HG03039 (cell line): ENCODE data around the gene DOCK4.

Experiments used
- ATAC-seq: cut with Tn5 transposase; IDR thresholded peaks from one replicate; pipeline ENCODE4 v1.9.1; 2021; ENCODE audit warnings: mild to moderate bottlenecking, moderate library complexity; ENCODE audit not compliant: unreplicated experiment

DOCK4 gene

GRCh38 chr7:111746950-111747349 is 459.2 kb downstream of the DOCK4 start:
- no peak for ATAC-seq

- no peak for ATAC-seq
Observed at GRCh38 chr7:111744501-111745155, 461.6 kb downstream of the DOCK4 start.

- no peak for ATAC-seq
Observed at GRCh38 chr7:111743244-111743847, 462.9 kb downstream of the DOCK4 start.

GRCh38 chr7:111741811-111742240 is 464.4 kb downstream of the DOCK4 start:
- ATAC-seq = peak; percentile 92

DNA sequence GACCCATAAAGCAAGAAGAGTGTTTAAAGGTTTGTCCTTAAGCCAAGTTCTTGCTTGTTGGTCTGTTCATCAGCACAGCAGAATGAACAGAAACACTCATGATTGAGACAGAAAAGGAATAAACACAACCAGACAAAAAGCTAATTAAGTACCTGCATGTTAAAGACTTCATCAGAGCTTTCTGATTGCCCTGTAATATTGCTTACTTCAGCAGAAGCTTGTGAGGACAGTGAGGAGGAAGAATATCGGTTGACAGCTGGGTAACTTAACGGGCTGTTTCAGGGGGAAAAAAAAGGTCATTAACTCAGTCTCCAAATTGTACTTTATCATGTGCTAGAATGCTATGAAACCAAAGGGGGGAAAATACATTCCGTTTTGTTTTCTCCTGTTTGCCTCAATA is 465.3 kb downstream of the DOCK4 start:
- no peak for ATAC-seq

GRCh38 chr7:111736552-111736874 is 469.7 kb downstream of the DOCK4 start:
- ATAC-seq = no peak

DNA sequence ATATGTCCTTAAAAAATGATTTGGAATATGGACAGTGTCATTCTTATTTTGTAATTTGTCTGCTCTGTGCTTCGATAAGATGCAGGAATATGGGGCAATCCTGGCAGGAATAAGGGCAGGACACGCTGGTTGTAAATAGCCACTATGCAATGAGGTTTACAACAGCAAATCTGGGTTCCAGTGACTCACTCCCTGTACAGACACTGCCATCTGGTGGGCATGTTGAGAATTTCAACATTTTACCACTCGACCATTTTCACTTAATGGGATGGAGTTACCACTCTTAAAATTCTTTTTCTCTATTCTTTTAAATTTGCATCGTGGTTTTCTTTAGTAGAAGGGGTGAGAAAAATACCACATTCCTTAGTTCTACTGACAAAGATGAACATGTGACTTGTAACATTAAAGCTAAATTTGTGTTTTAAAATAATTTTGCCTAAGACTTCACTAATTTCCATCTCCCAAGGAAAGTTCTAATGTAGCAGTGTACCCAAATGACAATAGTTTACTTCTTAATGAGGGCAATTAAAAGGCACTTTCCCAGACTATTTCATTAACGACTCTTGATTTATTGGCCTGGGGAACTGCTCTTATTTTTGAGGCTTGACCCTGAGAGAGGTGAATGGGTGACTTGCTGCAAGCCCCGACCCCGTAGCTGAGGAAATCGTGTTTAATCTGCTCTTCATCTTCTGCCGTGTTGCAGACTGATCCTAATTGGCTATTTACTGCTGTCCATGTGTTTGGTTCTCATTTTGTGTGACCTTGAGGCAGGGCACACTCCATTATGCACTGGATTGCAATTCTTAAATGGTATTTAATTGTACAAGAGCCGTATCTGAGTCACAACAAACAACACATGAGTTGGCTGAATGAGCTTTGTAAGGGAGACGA is 470.3 kb downstream of the DOCK4 start:
- peak; percentile 54 for ATAC-seq

GRCh38 chr7:111734954-111735660 is 471.1 kb downstream of the DOCK4 start:
- no peak for ATAC-seq

DNA sequence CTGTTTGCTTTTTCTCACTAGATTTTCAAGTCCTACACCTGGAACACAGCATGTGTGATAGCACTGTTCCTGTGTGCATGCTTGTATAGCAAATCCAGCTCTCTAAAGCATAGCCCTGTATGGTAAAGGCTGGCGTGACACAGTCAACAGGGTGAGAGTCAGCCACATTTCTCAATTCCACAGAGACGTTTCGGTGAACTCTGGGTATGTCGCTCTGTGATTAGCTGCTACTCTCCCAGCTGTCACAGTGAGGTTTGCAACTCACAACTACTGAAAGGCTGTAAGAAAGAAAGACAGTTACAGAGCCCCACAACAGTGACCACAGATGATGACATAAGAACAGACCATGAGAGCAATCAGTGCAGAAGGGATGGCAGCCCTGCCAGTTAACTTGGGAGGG is 473.3 kb downstream of the DOCK4 start:
- ATAC-seq = no peak

DNA sequence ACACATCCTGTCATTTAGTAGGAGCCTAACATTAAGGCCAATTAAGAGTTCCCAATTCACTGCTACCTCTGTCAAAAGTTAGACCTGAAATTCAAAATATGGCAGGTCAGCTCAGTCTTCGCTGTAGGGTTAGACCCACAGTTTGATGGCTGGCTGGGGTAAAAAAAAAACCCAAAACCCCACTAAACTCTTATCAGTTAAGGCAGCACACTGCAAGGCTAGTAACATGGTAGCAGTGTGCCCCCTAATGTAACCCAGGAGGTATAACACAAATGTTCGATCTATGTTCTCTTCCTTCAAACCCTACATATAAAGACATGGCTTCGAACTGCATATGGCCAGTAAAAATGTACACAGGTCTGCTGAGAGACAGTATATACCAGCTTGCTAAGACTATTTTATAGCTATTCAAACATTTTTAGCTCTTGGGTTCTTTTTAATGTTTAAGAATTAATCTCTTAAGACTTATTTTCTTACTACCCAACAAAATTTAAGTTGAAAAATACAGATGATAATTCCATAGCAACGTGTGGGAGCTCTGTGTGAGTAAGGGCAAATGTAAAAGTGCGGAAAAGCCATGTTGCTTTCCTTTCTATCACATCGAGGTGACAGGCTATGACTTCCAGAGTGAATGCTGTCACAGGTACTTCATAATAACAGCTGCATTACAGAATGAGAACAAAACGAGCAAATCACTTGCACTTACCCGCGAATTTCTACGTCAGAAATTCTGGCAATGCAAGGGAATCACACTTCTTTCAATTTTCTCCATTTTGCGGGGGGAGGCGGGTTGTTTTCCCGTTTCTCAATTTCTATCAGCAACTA is 475.5 kb downstream of the DOCK4 start:
- peak; percentile 59 for ATAC-seq

DNA sequence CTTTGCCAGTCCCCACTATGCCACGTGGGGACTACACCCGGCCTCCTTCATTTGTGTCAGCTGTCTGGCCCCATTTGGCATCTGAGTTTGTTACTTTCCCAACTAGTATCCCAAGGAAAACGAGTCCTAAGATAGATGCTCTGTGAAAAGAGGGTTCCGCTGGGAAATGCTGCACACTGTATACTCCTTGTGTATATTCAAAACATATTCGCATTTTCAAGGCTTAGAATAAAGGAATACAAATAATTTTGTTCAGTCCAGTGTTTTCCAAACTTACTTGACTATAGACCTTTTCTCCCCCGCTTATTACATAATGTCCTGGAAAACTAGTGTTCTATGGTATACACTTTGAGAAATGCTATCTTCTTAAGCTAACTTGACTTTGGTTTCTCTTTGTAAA is 476.1 kb downstream of the DOCK4 start:
- ATAC-seq = no peak

- ATAC-seq = no peak
Observed at GRCh38 chr7:111729483-111729882, 476.7 kb downstream of the DOCK4 start.

DNA sequence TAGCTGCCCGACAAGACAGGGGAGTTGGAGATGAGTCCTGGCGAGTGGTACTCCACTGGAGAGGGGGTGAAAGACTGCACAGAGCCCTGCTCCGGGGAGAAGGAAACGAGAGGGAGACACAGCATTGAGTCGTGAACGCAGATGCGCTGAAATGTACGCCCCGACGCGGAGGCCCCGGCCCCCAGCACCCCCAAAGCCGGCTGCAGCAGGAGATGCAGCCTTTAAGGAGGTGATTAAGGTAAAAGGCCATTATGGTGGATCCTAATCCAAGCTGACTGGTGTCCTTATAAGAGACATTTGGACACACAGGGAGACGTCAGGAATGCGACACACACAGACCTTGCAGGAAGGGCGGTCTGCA is 477.6 kb downstream of the DOCK4 start:
- no peak for ATAC-seq

DNA sequence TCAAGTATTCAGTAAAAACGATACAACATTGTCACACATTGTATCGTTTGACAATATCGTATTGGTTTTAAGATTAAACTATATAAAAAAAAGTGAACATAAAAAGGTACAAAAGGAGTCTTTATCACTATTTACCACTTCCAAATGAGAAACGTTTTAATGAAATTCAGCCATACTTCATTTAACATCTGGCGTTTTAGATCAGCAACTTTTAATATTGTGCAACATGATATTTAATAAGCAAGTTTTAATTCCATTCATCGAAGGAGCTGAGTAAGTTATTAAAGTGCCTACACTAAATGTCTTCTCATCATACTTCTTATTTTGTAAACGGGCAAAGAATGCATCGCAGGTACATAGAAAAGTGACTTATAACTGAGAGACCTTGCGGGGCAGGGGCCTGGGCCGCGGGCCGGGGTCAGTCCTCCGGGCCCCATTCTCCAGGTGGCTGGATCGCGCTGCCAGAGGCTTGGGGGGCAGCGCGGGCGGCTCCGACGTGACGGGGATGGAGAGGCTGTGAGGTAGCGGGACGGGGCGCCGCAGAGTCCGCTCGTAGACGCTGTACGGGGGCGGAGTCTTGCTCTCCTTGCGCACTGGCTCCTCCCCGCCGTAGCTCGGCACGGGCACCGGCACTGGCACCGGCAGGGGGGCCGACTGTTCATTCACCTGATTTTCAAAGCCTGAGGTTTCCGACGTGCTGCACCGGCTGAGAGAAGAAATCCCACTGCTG is 478.1 kb downstream of the DOCK4 start:
- ATAC-seq = no peak

DNA sequence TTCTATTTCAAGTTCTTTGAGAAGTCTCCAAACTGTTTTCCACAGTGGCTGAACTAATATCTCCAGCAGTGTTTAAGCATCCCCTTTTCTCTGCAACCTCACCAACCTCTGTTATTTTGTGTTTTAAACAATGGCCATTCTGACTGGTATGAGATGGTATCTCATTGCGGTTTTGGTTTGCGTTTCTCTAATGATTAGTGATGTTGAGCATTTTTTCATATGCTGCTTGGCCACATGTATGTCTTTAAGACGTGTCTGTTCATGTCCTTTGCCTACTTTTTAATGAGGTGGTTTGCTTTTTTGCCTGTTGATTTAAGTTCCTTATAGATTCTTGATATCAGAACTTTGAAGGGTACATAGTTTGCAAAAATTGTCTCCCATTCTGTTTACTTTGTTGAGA is 487.3 kb downstream of the DOCK4 start:
- ATAC-seq = no peak

DNA sequence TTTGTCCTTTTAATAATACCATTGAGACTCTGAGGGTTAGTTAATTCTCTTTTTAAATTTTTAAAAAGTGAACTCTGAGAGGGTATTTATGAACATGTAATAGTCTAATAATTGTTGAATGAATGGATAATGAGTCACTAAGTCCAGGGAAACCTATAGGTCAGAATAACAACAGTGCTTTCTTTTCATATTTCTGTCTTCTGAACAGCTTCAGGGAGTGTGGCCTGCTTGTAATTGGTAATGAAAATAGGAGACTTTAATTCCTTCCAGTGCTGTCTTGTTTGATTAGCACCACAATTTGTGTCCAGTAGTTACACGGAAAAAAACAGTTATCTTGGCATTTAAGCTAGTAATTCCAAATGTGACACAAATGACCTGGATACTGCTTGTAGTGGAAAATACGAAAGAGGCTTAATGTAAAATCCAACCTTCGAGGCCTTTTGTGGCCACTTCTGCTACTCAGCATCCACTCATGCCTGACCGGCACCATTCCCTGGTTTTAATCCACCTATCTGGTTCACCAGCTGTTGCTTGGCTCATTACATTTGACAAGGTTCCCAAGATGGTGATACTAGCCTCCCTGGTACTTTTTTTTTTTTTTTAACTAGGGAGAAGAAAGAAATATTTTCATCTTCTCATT is 494.7 kb downstream of the DOCK4 start:
- ATAC-seq = no peak

DNA sequence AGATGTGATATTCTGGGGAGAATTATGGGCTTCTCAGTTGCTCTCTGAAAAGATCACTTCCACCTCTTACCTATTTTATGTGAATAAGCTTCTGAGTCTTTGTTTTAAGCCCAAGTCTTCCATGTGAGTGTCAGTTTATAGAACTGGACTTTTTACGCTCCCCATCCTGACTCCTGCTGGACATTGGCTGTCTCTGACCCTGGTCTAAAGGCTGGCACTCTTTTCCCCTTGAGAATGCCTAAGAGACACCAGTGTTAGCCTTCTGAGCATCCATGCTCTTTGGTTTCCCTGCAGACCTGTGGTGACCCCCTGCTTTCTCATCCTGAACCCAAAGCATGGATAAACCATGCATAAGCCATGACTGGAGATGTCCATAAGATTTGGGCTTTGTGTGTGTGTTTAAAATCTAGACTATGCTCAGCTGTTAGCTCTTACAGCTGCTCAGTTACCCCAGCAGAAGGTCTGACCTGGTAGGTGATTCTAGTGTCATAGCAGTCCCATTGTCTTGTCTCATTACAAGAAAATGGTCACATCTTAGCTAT is 495.3 kb downstream of the DOCK4 start:
- ATAC-seq = no peak

DNA sequence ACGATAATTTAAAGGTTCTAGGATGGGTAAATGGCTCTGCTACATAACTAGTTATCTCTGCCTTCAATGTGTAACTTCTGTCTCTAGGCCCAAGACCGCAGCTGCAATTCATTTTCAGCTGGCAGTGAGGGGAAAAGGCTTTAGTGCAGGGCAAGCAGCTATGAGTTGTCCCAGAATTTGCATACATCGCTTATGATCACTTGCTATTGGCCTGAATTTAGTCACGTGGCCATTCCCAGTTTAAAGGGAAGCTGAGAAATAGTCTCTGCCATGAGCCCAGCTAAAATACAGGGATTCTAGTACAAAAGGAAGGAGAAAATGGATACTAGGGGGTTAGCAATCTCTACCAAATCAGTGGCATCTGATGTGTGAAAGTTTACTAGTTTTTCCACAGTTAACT is 498.1 kb downstream of the DOCK4 start:
- ATAC-seq = no peak

DNA sequence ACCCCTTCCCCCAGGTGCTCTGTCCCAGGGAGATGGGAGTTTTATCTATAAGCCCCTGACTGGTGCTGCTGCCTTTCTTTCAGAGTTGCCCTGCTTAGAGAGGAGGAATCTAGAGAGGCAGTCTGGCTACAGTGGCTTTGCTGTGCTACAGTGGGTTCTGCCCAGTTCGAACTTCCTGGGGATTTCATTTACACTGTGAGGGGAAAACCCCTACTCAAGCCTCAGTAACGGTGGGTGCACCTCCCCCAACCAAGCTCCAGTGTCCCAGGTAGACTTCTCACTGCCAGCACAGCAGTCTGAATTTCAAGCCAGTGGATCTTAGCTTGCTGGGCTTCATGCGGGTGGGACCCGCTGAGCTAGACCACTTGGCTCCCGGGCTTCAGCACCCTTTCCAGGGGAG is 500.4 kb downstream of the DOCK4 start:
- ATAC-seq = no peak
